Measurements from ENCODE around the gene AP3S2.
"Not testable (repeated sequence)": the region's sequence is repeated elsewhere in the genome, so short reads cannot be mapped to it uniquely, and the experiment has no call there.

The AP3S2 gene

DNA sequence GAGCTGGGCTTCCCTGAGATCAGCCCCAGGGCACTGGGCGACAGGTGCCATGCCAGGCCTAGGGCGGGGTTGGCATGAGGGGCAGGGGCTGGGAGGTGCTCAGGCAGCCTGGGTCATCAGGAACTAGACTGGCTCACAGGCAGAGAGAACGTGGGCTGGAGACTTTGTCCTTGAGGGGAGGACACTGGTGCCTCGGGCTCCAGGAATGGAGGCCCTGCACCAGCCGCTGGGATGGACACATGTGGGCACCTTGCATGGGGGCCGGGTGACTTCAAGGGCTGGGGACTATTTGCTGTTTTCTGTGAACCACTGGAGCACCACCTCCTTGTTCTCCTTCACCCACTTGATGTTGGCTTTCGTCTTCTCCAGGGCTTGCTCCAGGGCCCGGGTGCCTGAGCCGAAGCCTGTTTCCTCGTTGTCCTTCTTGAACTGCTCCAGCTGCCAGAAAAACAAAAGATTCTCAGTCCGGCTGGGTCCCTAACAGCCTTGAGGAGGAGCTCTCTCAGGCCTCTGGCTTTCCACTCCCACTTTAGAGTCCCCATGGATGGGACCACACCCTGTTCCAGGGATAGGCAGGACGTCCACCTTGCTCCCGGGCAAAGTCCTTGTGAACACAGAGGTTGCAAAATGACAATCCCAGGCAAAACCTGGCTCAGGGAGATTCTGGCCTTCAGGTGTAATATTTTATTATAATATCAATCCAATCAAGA lies 108.6 kb downstream of the AP3S2 start:
- no peak overlapping the region for H3K4me3 ChIP-seq (ENCODE audit: low read length)
- TF ChIP-seq, protein P1, sequence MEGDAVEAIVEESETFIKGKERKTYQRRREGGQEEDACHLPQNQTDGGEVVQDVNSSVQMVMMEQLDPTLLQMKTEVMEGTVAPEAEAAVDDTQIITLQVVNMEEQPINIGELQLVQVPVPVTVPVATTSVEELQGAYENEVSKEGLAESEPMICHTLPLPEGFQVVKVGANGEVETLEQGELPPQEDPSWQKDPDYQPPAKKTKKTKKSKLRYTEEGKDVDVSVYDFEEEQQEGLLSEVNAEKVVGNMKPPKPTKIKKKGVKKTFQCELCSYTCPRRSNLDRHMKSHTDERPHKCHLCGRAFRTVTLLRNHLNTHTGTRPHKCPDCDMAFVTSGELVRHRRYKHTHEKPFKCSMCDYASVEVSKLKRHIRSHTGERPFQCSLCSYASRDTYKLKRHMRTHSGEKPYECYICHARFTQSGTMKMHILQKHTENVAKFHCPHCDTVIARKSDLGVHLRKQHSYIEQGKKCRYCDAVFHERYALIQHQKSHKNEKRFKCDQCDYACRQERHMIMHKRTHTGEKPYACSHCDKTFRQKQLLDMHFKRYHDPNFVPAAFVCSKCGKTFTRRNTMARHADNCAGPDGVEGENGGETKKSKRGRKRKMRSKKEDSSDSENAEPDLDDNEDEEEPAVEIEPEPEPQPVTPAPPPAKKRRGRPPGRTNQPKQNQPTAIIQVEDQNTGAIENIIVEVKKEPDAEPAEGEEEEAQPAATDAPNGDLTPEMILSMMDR (IDR thresholded peaks at IDR 0.05; ENCODE audit: insufficient read depth, low read depth, low read length, missing control alignments), result no peak

DNA sequence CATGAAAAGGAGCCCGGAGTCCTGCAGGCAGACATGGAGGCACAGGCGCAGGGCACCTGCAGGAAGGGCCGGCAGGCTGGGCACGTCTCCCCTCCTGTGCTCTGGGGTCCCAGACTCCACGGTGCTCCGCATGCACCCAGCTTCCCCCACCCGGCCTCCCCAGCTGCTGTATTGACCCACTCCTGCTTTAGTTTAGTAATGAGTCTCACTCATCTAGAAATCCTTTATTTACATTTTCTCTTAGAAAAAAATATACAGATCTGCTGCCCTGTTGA lies 109.2 kb downstream of the AP3S2 start:
- DNase-seq (ENCODE audit: low read depth), result no peak
- H3K4me3 ChIP-seq (ENCODE audit: low read length), result no peak overlapping the region
- TF ChIP-seq, protein P1 (IDR thresholded peaks at IDR 0.05; ENCODE audit: insufficient read depth, low read depth, low read length, missing control alignments), result no peak

More for the DNA sequence above, 108.6 kb downstream of the AP3S2 start:
- no peak for DNase-seq (ENCODE audit: low read depth)

DNA sequence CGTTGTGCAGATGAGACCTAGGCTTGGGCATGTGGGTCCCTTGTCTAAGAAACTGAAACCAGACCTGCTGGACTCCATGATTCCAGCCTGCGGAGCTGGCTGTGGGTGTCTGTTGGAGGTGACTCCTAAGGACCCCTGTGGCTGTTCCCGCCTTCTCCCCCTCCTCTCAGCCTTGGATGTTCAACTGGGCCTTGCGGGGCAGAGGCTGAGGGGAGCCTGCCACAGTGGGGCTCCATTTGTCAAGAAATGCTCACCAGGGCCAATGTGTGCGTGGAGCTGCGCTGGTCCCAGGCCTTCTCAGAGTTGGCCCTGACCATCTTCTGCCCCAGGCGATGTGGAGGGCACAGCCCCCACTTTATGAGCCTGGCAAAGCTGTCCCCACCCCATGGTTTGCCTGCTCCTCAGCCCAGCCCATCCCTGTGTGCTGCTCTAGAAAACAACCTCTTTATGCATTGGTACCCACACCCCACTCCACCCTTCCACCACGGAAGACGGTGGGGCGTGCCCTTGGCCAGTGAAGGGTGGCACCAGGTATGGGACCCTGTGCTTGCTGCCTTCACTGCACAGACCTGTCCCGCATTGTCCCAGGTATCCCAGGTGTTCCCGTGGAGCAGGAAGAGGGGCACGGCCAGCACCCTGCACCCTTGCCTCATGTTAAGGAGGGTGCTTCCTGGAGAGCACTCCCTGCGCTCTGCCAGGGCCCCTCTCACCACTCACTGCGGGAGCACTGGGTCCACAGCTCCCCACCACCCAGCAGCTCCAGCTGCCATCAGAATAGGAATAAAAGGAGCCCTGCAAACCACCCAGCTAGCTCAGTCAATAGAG lies 109.7 kb downstream of the AP3S2 start:
- no peak for DNase-seq (ENCODE audit: low read depth)
- TF ChIP-seq, protein P1 (IDR thresholded peaks at IDR 0.05; ENCODE audit: insufficient read depth, low read depth, low read length, missing control alignments), result no peak
- H3K4me3 ChIP-seq (ENCODE audit: low read length), result no peak overlapping the region

DNA sequence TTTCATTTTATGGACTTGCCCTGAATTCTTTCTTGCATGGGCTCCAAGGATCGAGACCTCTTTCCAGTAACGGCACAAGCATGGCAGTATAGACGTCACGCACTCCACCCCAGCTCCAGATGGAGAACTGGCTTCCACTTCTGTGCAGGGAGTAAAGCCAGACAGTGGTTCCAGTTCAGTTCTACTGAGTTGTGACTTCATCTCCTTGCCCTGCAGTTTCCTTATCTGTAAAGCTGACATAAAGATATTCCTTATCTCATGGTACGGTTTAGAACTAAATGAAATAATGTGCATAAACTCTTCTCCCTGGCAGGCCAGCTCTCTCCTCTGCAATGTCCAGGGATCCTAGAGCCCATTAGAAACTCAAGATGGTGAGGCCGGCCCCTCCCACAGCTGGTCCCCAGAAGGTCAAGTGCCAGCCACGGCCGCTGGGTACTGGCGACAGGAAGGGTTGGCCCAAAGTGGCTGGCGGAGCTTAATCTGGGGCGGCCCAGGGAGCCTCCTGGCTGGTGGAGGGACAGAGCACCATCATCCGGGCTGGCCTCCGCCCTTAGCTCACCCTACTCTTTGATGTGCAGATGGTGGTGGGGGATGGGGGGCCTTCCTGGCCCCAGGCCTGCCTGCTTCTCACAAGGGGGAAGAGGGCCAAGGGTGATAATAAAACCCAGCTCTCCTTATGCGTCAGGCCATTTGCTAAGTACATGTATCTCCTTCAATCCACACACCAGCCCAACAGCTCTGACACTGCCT lies 110.5 kb downstream of the AP3S2 start:
- no peak overlapping the region for H3K4me3 ChIP-seq (ENCODE audit: low read length)
- DNase-seq (ENCODE audit: low read depth), result no peak
- TF ChIP-seq, protein P1 (IDR thresholded peaks at IDR 0.05; ENCODE audit: insufficient read depth, low read depth, low read length, missing control alignments), result no peak

DNA sequence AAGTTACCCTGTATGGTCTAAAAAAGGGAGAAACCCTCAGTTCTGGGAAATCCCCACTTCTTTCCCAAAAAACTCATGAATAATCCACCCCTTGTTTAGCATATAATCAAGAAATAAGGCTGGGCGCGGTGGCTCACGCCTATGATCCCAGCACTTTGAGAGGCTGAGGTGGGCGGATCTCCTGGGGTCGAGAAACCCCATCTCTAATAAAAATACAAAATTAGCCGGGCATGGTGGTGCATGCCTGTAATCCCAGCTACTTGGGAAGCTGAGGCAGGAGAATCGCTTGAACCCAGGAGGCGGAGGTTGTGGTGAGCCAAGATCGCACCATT lies 111.2 kb downstream of the AP3S2 start:
- not testable (repeated sequence) for H3K4me3 ChIP-seq (ENCODE audit: low read length); DNase-seq (ENCODE audit: low read depth)

DNA sequence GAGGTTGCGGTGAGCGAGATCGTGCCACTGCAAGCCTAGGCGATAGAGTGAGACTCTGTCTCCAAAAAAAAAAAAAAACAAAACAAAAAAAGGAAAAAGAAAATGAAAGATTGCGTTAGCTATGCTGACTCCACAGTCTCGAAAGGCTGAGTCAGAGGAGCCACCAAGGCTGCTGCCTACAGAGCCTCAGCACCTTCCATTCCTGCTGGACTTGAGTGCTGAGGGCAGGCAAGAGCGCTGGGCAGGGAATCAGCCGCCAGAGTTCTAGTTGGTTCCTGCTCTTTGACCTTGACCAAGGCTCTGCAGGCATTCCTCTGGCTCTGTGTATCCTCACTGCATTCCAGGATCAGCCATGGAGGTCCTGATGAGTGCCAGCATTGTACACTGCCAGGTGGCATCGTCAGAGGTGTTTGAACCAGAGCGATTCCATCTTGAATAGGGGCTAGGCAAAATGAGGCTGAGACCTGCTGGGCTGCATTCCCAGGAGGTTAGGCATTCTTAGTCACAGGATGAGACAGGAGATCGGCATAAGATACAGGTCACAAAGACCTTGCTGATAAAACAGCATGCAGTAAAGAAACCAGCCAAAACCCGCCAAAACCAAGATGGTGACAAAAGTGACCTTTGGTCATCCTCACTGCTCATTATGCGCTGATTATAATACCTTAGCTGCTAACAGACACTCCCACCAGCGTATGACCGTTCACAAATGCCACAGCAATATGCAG lies 111.7 kb downstream of the AP3S2 start:
- peak; percentile 92 for DNase-seq (ENCODE audit: low read depth)
- TF ChIP-seq, protein P1 (IDR thresholded peaks at IDR 0.05; ENCODE audit: insufficient read depth, low read depth, low read length, missing control alignments), result no peak
- no peak overlapping the region for H3K4me3 ChIP-seq (ENCODE audit: low read length)

DNA sequence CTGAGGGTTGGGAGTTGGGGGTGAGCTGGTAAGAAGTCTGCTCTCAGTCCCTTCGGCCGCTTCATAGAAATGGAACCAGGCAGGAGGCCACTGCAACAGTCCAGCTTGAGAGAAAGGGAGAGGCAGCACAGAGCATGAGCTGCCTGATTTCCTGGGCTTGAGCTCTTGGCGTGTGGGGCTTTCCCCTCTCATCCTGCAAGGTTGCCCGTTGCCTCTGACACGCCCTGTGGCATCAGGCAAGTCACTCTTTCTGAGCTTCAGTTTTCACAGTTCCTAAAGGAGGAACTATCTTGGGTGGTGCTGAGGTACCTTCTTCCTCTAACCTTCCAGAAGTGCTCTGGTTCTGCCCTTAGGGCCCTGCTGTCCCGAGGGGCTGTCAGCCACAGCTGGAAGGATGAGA lies 112.7 kb downstream of the AP3S2 start:
- TF ChIP-seq, protein P1 (IDR thresholded peaks at IDR 0.05; ENCODE audit: insufficient read depth, low read depth, low read length, missing control alignments), result no peak
- H3K4me3 ChIP-seq (ENCODE audit: low read length), result no peak overlapping the region
- DNase-seq (ENCODE audit: low read depth), result peak; percentile 83

All from epithelial cell of esophagus (primary cell).